ENCODE results near the gene C1QC. TPM values are rescaled to one million over a fixed set of nuclear protein-coding genes. Genes with fewer than 3 reads are reported as not detected.

The C1QC gene
- total RNA-seq, 1 experiment from 2014 or later = not detected

DNA sequence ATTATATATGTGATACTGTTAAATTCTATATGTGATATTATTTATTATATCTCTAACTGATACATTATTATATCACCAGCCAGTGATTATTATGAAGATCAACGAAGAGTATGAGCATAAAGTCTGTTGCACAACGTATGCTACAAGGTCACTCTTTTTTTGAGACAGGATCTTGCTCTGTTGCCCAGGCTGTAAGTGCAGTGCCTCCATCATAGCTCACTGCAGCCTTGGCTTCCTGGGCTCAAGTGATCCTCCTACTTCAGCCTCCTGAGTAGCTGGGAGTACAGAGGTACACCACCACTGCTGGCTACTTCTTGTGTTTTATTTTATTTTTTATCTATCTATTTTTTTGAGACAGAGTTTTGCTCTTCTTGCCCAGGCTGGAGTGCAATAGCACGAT lies 53.2 kb downstream of the C1QC start:
- H2BK120ac ChIP-seq (ENCODE audit: low read depth, low read length, poor library complexity, severe bottlenecking) = no peak overlapping the region
- no peaks in the 10 kb centered on the region; the same call in 1 of the 2 replicates for H3K4me1 ChIP-seq (ENCODE audit: insufficient read depth, low read length)
- H3K9ac ChIP-seq (ENCODE audit: extremely low read depth, insufficient read length, low read length) = no peak overlapping the region
- H3K79me1 ChIP-seq (ENCODE audit: insufficient read depth, low read depth, low read length, poor library complexity, severe bottlenecking) = no peaks in the 10 kb centered on the region
- H3K79me2 ChIP-seq (ENCODE audit: insufficient read depth, low read length) = no peaks in the 10 kb centered on the region
- H3K18ac ChIP-seq (ENCODE audit: insufficient read length, low read depth, low read length) = no peak overlapping the region
- H3K27me3 ChIP-seq (ENCODE audit: insufficient read depth, low read length) = no peaks in the 10 kb centered on the region
- Mint-ChIP-seq H3K9me3 (no peaks in the 10 kb centered on the region; a peak in 1 of 5 replicates), H3K36me3 (ENCODE audit: insufficient read depth in 1 of 3, low read depth in 3 of 3) (no peaks in the 10 kb centered on the region), H3K27me3 (ENCODE audit: low read depth) (no peaks in the 10 kb centered on the region; the same call in 1 of the 2 replicates), H3K27ac (no peak overlapping the region), H3K4me1 (peaks cover 5 to 8% of the 10 kb centered on the region in 2 experiments; a peak in 3 of 4 replicates), H3K4me3 (no peak overlapping the region)
- no peak overlapping the region for H3K4ac ChIP-seq (ENCODE audit: low read depth, low read length)
- no peak overlapping the region for H2BK12ac ChIP-seq (ENCODE audit: insufficient read length, low read depth, low read length)
- H2BK5ac ChIP-seq (ENCODE audit: insufficient read length, low read length) = no peak overlapping the region
- no peak overlapping the region for H2AK5ac ChIP-seq (ENCODE audit: insufficient read length, low read length)
- no peaks in the 10 kb centered on the region for H3K23me2 ChIP-seq (ENCODE audit: insufficient read length, low read depth, low read length, poor library complexity, severe bottlenecking)
- H4K20me1 ChIP-seq (ENCODE audit: control insufficient read depth, insufficient read depth, insufficient read length) = no peaks in the 10 kb centered on the region
- no peak overlapping the region for H4K5ac ChIP-seq (ENCODE audit: insufficient read length, low read depth, low read length)
- H3K56ac ChIP-seq (ENCODE audit: insufficient read length, low read depth, low read length) = no peak overlapping the region
- H3K27ac ChIP-seq (ENCODE audit: insufficient read length, low read depth, low read length) = no peak overlapping the region
- no peak overlapping the region for H4K91ac ChIP-seq (ENCODE audit: insufficient read length, low read depth, low read length)
- no peak overlapping the region for H4K8ac ChIP-seq (replicated peaks; ENCODE audit: insufficient read length, low read depth, low read length)
- no peak overlapping the region for H3K4me2 ChIP-seq (ENCODE audit: insufficient read depth, insufficient read length, low read length)
- no peak overlapping the region for H2AFZ ChIP-seq (ENCODE audit: low read length)
- TF ChIP-seq, protein P1, sequence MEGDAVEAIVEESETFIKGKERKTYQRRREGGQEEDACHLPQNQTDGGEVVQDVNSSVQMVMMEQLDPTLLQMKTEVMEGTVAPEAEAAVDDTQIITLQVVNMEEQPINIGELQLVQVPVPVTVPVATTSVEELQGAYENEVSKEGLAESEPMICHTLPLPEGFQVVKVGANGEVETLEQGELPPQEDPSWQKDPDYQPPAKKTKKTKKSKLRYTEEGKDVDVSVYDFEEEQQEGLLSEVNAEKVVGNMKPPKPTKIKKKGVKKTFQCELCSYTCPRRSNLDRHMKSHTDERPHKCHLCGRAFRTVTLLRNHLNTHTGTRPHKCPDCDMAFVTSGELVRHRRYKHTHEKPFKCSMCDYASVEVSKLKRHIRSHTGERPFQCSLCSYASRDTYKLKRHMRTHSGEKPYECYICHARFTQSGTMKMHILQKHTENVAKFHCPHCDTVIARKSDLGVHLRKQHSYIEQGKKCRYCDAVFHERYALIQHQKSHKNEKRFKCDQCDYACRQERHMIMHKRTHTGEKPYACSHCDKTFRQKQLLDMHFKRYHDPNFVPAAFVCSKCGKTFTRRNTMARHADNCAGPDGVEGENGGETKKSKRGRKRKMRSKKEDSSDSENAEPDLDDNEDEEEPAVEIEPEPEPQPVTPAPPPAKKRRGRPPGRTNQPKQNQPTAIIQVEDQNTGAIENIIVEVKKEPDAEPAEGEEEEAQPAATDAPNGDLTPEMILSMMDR (conservative IDR thresholded peaks at IDR 0.05) = no peak
- H2BK20ac ChIP-seq (ENCODE audit: low read depth, low read length, poor library complexity, severe bottlenecking) = no peak overlapping the region
- DNase-seq = no peak
- no peak overlapping the region for H3K14ac ChIP-seq (ENCODE audit: insufficient read depth, low read length)
- WGBS (ENCODE audit: extremely low coverage, insufficient read length, low lambda C conversion rate) = no CpG with 5 or more reads among the region's 3 CpGs
- no peak overlapping the region for H2BK15ac ChIP-seq (ENCODE audit: low read depth, low read length)
- no peaks in the 10 kb centered on the region for H3K9me3 ChIP-seq (ENCODE audit: control insufficient read depth, low read depth, low read length)
- H3K23ac ChIP-seq (ENCODE audit: insufficient read length, low read depth, low read length) = no peak overlapping the region
- H3T11ph ChIP-seq (ENCODE audit: low read length) = no peak overlapping the region

Small RNA genes within 50 kb of the gene (microRNA-seq; reads per million reads assigned to microRNA genes)
- not detected for gene MIR6127 (ENCODE audit: borderline microRNAs expressed)

Other genes starting within 250 kb of the C1QC start
- gene ZBTB40, start 191.8 kb upstream of the C1QC start, total RNA-seq (2021) = 14.6 and 16.3 TPM in 2 replicates
- 3.4 and 3.6 TPM in 2 replicates for gene EPHA8, start 80.1 kb upstream of the C1QC start, total RNA-seq (2021)
- gene C1QA, start 7.0 kb upstream of the C1QC start, total RNA-seq (2021) = not detected in 2 replicates
- not detected in 2 replicates for gene C1QB, start 9.6 kb downstream of the C1QC start, total RNA-seq (2021)
- 8.3 and 9.5 TPM in 2 replicates for gene EPHB2, start 67.2 kb downstream of the C1QC start, total RNA-seq (2021)

Measured in H9 (cell line).